ENCODE results near the gene GTF2H4. TPM values are rescaled to one million over a fixed set of nuclear protein-coding genes. Genes with fewer than 3 reads are reported as not detected.
A peak's percentile ranks its signal among the peaks of the same experiment; 100 is the strongest.

Gene GTF2H4
- total and polyA plus RNA-seq, 2 donors (not counting 1 experiment from before 2014, with no cell fraction given): 12.2 to 15.3 TPM

DNA sequence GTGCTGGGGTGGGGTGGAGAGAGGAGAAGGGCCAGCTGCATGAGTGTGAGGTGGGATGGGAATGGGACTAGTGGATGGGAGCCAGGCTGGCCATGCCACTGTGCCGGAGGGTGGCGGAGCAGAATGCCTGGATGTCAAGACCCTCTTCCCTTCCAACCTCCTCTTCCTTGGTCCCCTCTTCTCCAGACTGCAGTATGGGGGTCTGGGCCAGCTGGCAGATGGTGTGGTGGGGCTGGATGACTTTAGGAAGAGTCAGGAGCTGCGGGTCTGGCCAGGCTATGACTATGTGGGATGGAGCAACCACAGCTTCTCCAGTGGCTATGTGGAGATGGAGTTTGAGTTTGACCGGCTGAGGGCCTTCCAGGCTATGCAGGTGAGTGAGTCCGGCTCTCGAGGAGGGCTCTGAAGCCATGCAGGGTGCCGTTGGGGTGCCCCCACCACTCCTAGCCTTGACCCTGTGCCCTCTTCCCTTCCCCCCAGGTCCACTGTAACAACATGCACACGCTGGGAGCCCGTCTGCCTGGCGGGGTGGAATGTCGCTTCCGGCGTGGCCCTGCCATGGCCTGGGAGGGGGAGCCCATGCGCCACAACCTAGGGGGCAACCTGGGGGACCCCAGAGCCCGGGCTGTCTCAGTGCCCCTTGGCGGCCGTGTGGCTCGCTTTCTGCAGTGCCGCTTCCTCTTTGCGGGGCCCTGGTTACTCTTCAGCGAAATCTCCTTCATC, 16.0 kb upstream of the GTF2H4 start:
- H3K4me2 ChIP-seq (ENCODE audit: extremely low read depth, insufficient read depth, low read length): no peak overlapping the region
- TF ChIP-seq, protein P1, sequence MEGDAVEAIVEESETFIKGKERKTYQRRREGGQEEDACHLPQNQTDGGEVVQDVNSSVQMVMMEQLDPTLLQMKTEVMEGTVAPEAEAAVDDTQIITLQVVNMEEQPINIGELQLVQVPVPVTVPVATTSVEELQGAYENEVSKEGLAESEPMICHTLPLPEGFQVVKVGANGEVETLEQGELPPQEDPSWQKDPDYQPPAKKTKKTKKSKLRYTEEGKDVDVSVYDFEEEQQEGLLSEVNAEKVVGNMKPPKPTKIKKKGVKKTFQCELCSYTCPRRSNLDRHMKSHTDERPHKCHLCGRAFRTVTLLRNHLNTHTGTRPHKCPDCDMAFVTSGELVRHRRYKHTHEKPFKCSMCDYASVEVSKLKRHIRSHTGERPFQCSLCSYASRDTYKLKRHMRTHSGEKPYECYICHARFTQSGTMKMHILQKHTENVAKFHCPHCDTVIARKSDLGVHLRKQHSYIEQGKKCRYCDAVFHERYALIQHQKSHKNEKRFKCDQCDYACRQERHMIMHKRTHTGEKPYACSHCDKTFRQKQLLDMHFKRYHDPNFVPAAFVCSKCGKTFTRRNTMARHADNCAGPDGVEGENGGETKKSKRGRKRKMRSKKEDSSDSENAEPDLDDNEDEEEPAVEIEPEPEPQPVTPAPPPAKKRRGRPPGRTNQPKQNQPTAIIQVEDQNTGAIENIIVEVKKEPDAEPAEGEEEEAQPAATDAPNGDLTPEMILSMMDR (conservative IDR thresholded peaks at IDR 0.05 in 1 of 2, IDR thresholded peaks at IDR 0.05 in 1 of 2; ENCODE audit: low read depth in 1 of 2, low read length in 2 of 2): no peak
- TF ChIP-seq EZH2 (IDR thresholded peaks at IDR 0.05; ENCODE audit: low read length, missing control alignments): no peak
- H3K36me3 ChIP-seq (ENCODE audit: control insufficient read depth, insufficient read depth, low read length): peaks cover 6% of the 10 kb centered on the region

DNA sequence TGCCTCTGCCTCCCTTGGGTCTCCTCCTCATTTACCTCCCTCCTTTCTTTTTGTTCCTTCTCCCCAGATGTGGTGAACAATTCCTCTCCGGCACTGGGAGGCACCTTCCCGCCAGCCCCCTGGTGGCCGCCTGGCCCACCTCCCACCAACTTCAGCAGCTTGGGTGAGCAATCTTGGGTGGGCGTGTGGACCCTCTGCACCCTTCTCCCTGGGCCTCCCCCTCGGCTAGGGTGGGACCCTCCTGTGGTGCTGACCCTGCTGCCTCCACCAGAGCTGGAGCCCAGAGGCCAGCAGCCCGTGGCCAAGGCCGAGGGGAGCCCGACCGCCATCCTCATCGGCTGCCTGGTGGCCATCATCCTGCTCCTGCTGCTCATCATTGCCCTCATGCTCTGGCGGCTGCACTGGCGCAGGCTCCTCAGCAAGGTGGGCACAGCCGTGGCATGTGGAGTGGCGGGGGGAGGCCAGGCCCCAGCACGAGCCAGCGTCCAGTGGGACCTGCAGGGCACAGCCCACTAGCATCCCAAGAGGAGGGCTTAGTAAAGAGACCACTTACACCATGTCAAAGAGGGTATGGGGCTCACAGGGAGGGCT, 14.9 kb upstream of the GTF2H4 start:
- no peak for TF ChIP-seq EZH2 (IDR thresholded peaks at IDR 0.05; ENCODE audit: low read length, missing control alignments)
- TF ChIP-seq, protein P1 (conservative IDR thresholded peaks at IDR 0.05 in 1 of 2, IDR thresholded peaks at IDR 0.05 in 1 of 2; ENCODE audit: low read depth in 1 of 2, low read length in 2 of 2): peak in 1 of 2 donors; percentile 17
- no peak overlapping the region for H3K4me2 ChIP-seq (ENCODE audit: extremely low read depth, insufficient read depth, low read length)
- H3K9ac ChIP-seq (ENCODE audit: insufficient read depth, low read length): no peak overlapping the region
- H4K20me1 ChIP-seq (ENCODE audit: control insufficient read depth, extremely low read depth, insufficient read depth, low read length): no peaks in the 10 kb centered on the region
- H3K9me3 ChIP-seq (ENCODE audit: control insufficient read depth, insufficient read depth, low read depth, low read length): no peaks in the 10 kb centered on the region
- no peak for DNase-seq (ENCODE audit: low read depth in 2 of 2)
- H3K36me3 ChIP-seq (ENCODE audit: control insufficient read depth, insufficient read depth, low read length): peaks cover 6% of the 10 kb centered on the region
- no peaks in the 10 kb centered on the region for H3K27me3 ChIP-seq (ENCODE audit: control insufficient read depth, insufficient read depth, low read length)
- no peak overlapping the region for H3K27ac ChIP-seq (ENCODE audit: insufficient read depth, low read length)
- H3K4me1 ChIP-seq (ENCODE audit: control insufficient read depth, extremely low read depth, insufficient read depth, low read length): no peaks in the 10 kb centered on the region
- no peak overlapping the region for H2AFZ ChIP-seq (ENCODE audit: low read length)
- no peak overlapping the region for H3K4me3 ChIP-seq (replicated peaks in 1 of 4; ENCODE audit: control extremely low read depth in 1 of 4, insufficient read depth in 1 of 4, low read depth in 3 of 4, low read length in 4 of 4)
- H3K79me2 ChIP-seq (ENCODE audit: control insufficient read depth, insufficient read depth, low read length): no peaks in the 10 kb centered on the region

More for the DNA sequence above, 16.0 kb upstream of the GTF2H4 start:
- Histone ChIP-seq H3K9ac (ENCODE audit: insufficient read depth, low read length) (no peak overlapping the region), H3K79me2 (ENCODE audit: control insufficient read depth, insufficient read depth, low read length) (no peaks in the 10 kb centered on the region), H2AFZ (ENCODE audit: low read length) (no peak overlapping the region), H3K9me3 (ENCODE audit: control insufficient read depth, insufficient read depth, low read depth, low read length) (no peaks in the 10 kb centered on the region), H4K20me1 (ENCODE audit: control insufficient read depth, extremely low read depth, insufficient read depth, low read length) (no peaks in the 10 kb centered on the region), H3K27ac (ENCODE audit: insufficient read depth, low read length) (no peak overlapping the region), H3K4me3 (replicated peaks in 1 of 4; ENCODE audit: control extremely low read depth in 1 of 4, insufficient read depth in 1 of 4, low read depth in 3 of 4, low read length in 4 of 4) (no peak overlapping the region), H3K27me3 (ENCODE audit: control insufficient read depth, insufficient read depth, low read length) (no peaks in the 10 kb centered on the region), H3K4me1 (ENCODE audit: control insufficient read depth, extremely low read depth, insufficient read depth, low read length) (no peaks in the 10 kb centered on the region)
- no peak for DNase-seq (ENCODE audit: low read depth in 2 of 2)

DNA sequence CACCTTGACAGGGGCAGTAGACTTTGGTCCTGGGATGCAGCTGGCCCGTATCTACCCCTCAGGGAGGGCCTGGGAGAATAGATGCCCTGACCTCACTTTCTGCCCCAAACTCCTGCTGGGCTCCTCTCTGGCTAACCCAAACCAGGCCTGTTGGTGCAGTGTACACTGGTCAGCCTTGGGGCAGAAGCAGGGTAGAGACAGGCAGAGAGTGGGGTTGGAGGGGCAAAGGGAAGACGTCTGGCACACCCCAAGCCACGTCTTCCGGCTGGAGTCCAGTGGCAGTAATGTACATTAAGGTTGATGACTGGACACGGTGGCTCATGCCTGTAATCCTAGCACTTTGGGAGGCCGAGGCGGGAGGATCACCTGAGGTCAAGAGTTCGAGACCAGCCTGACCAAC, 14.3 kb upstream of the GTF2H4 start:
- Histone ChIP-seq H2AFZ (ENCODE audit: low read length) (no peak overlapping the region), H3K9me3 (ENCODE audit: control insufficient read depth, insufficient read depth, low read depth, low read length) (no peaks in the 10 kb centered on the region), H4K20me1 (ENCODE audit: control insufficient read depth, extremely low read depth, insufficient read depth, low read length) (no peaks in the 10 kb centered on the region), H3K9ac (ENCODE audit: insufficient read depth, low read length) (no peak overlapping the region), H3K36me3 (ENCODE audit: control insufficient read depth, insufficient read depth, low read length) (peaks cover 6% of the 10 kb centered on the region), H3K27me3 (ENCODE audit: control insufficient read depth, insufficient read depth, low read length) (no peaks in the 10 kb centered on the region), H3K4me1 (ENCODE audit: control insufficient read depth, extremely low read depth, insufficient read depth, low read length) (no peaks in the 10 kb centered on the region), H3K4me3 (replicated peaks in 1 of 4; ENCODE audit: control extremely low read depth in 1 of 4, insufficient read depth in 1 of 4, low read depth in 3 of 4, low read length in 4 of 4) (no peak overlapping the region), H3K79me2 (ENCODE audit: control insufficient read depth, insufficient read depth, low read length) (no peaks in the 10 kb centered on the region), H3K4me2 (ENCODE audit: extremely low read depth, insufficient read depth, low read length) (no peak overlapping the region), H3K27ac (ENCODE audit: insufficient read depth, low read length) (no peak overlapping the region)
- TF ChIP-seq, protein P1 (conservative IDR thresholded peaks at IDR 0.05 in 1 of 2, IDR thresholded peaks at IDR 0.05 in 1 of 2; ENCODE audit: low read depth in 1 of 2, low read length in 2 of 2): no peak
- no peak for TF ChIP-seq EZH2 (IDR thresholded peaks at IDR 0.05; ENCODE audit: low read length, missing control alignments)
- no peak for DNase-seq (ENCODE audit: low read depth in 2 of 2)

Measured in fibroblast of lung (primary cell).